ENCODE data around the gene CIPC.
A peak's percentile ranks its signal among the peaks of the same experiment; 100 is the strongest.

Gene CIPC

DNA sequence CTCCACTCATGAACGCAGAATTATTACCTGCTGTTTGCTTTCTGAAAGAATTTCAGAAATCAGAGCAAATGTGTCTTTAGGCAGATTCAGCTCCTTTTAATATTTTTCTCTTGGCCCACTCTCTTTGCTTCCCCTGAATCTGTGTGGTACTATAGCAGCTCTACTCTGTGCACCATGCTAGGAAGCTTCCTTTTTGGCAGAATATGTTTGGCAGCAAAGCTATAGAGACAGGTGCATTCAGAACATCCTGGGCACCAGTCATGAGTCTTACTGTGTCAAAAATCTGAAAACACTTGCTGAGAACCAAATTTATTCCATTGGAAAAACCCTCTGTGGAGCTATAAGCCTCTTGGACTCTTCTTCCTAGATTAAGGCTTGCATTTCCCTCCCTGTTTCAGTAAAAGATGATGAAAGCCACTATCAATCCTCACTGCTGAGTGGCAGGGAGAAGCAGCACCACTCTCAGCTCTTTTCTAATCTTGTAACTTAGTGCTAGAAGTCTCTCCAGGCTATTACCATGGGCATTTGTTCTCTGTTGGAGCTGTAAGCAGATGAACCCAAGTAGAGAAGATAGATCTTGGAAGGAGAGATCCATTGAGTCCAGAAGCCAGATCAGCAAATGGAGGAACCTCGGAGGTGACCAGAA, 18.2 kb downstream of the CIPC start:
- Histone ChIP-seq H3K9me2 (replicated peaks; ENCODE audit: low read depth, low read length) (no peaks in the 10 kb centered on the region), H3K9ac (ENCODE audit: low read depth, low read length, poor library complexity, severe bottlenecking) (no peak overlapping the region), H3K4me2 (ENCODE audit: low read depth, low read length, poor library complexity, severe bottlenecking) (no peak overlapping the region), H3K79me2 (ENCODE audit: insufficient read depth, low read length) (no peaks in the 10 kb centered on the region), H3K36me3 (ENCODE audit: insufficient read depth, low read length) (peaks cover 20% of the 10 kb centered on the region; the same call in 1 of the 2 replicates), H3K9me3 (ENCODE audit: insufficient read depth, low read depth, low read length) (no peaks in the 10 kb centered on the region), H3K4me3 (ENCODE audit: low read length, poor library complexity, severe bottlenecking) (no peak overlapping the region), H4K20me1 (ENCODE audit: insufficient read depth, low read length, poor library complexity, severe bottlenecking) (no peaks in the 10 kb centered on the region), H2AFZ (ENCODE audit: low read length) (no peak overlapping the region), H3F3A (ENCODE audit: low read depth) (no peaks in the 10 kb centered on the region), H3K27me3 (ENCODE audit: insufficient read depth, low read length, poor library complexity, severe bottlenecking) (no peaks in the 10 kb centered on the region), H3K4me1 (ENCODE audit: insufficient read depth, low read length, poor library complexity, severe bottlenecking) (peaks cover 2% of the 10 kb centered on the region)
- TF ChIP-seq, protein P1, sequence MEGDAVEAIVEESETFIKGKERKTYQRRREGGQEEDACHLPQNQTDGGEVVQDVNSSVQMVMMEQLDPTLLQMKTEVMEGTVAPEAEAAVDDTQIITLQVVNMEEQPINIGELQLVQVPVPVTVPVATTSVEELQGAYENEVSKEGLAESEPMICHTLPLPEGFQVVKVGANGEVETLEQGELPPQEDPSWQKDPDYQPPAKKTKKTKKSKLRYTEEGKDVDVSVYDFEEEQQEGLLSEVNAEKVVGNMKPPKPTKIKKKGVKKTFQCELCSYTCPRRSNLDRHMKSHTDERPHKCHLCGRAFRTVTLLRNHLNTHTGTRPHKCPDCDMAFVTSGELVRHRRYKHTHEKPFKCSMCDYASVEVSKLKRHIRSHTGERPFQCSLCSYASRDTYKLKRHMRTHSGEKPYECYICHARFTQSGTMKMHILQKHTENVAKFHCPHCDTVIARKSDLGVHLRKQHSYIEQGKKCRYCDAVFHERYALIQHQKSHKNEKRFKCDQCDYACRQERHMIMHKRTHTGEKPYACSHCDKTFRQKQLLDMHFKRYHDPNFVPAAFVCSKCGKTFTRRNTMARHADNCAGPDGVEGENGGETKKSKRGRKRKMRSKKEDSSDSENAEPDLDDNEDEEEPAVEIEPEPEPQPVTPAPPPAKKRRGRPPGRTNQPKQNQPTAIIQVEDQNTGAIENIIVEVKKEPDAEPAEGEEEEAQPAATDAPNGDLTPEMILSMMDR (conservative IDR thresholded peaks at IDR 0.05; ENCODE audit: low read length) = no peak
- no peak for TF ChIP-seq EZH2phosphoT487 (IDR thresholded peaks at IDR 0.05; ENCODE audit: borderline replicate concordance)

DNA sequence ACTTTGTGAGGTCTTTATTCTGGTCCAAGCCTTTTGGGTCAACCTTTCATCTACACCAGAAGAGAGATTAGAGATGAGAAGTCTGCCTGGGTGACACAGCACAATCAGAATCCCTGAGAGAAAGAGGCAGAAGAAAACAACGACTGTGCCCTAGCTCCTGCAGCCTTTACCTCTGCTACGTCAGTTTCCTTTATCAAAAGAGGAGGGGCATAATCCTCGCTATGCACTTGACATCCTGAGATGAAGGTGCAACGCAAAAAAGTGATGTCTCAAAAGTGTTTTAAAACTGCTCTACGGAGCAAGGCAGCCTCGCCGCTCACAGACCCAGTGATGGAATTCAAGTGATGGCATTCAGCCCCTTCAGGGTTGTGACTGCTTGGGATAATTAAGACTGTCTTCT, 21.8 kb downstream of the CIPC start:
- no peak for TF ChIP-seq EZH2phosphoT487 (IDR thresholded peaks at IDR 0.05; ENCODE audit: borderline replicate concordance)
- TF ChIP-seq, protein P1 (conservative IDR thresholded peaks at IDR 0.05; ENCODE audit: low read length) = no peak

DNA sequence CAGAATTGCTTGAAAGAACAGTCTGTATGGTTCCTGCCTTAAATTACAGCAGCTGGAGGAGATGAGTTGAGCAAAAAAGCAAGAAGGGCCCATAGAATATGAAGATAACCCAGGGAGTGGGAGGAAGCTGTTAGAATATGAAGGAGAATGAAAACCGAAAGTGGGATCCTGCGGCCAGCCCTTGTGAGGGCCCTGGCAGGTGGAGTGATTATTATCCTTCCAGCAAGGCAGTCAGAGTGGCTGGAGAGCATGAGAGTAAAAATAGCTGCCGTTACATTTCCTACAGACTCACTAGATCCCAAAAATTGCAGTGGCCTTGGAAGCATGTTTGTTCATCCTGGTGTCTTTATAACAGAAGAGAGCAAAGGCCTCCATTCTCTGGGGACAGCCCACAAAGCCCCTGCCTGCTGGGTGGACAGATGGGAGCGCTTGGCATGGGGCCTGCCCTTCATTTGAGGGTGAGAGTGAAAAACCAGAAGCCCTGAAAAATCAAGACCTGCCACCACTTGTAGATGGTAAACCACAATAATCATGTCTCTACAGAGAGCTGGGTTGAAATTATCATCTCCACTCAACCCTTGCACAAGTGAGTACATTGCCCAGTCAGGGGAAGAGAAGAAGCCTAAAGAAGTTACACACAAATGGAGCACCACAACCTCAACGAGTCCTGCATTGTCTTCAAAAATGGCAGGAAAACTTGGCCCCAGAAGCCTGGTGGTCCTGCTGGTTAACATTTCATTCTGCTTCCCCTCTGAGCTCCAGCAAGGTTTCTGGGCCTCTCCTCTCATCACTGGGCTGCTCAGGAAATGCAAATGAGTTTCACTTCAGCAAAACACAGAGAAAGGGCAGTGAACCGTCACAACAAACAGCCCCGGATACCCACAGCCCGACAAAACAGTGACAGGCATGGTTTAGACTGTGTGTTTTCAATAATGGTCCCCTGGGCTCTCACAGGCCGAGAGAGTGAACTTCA, 23.0 kb downstream of the CIPC start:
- Histone ChIP-seq H3K9me2 (replicated peaks; ENCODE audit: low read depth, low read length) (no peaks in the 10 kb centered on the region), H3K4me1 (ENCODE audit: insufficient read depth, low read length, poor library complexity, severe bottlenecking) (peaks cover 3% of the 10 kb centered on the region), H3F3A (ENCODE audit: low read depth) (no peaks in the 10 kb centered on the region), H3K79me2 (ENCODE audit: insufficient read depth, low read length) (no peaks in the 10 kb centered on the region), H3K9ac (ENCODE audit: low read depth, low read length, poor library complexity, severe bottlenecking) (no peak overlapping the region), H3K4me3 (ENCODE audit: low read length, poor library complexity, severe bottlenecking) (no peak overlapping the region), H3K9me3 (ENCODE audit: insufficient read depth, low read depth, low read length) (no peaks in the 10 kb centered on the region), H3K36me3 (ENCODE audit: insufficient read depth, low read length) (no peaks in the 10 kb centered on the region), H3K27me3 (ENCODE audit: insufficient read depth, low read length, poor library complexity, severe bottlenecking) (no peaks in the 10 kb centered on the region), H4K20me1 (ENCODE audit: insufficient read depth, low read length, poor library complexity, severe bottlenecking) (no peaks in the 10 kb centered on the region), H3K4me2 (ENCODE audit: low read depth, low read length, poor library complexity, severe bottlenecking) (peak overlapping the region; percentile 35), H2AFZ (ENCODE audit: low read length) (no peak overlapping the region)
- TF ChIP-seq, protein P1 (conservative IDR thresholded peaks at IDR 0.05; ENCODE audit: low read length) = no peak
- no peak for TF ChIP-seq EZH2phosphoT487 (IDR thresholded peaks at IDR 0.05; ENCODE audit: borderline replicate concordance)

More for the DNA sequence above, 21.8 kb downstream of the CIPC start:
- H2AFZ ChIP-seq (ENCODE audit: low read length) = no peak overlapping the region
- no peaks in the 10 kb centered on the region for H4K20me1 ChIP-seq (ENCODE audit: insufficient read depth, low read length, poor library complexity, severe bottlenecking)
- peaks cover 3% of the 10 kb centered on the region for H3K4me1 ChIP-seq (ENCODE audit: insufficient read depth, low read length, poor library complexity, severe bottlenecking)
- H3K79me2 ChIP-seq (ENCODE audit: insufficient read depth, low read length) = no peaks in the 10 kb centered on the region
- H3K9ac ChIP-seq (ENCODE audit: low read depth, low read length, poor library complexity, severe bottlenecking) = no peak overlapping the region
- H3K4me2 ChIP-seq (ENCODE audit: low read depth, low read length, poor library complexity, severe bottlenecking) = no peak overlapping the region
- no peaks in the 10 kb centered on the region for H3K36me3 ChIP-seq (ENCODE audit: insufficient read depth, low read length)
- no peaks in the 10 kb centered on the region for H3K27me3 ChIP-seq (ENCODE audit: insufficient read depth, low read length, poor library complexity, severe bottlenecking)
- H3K9me2 ChIP-seq (replicated peaks; ENCODE audit: low read depth, low read length) = no peaks in the 10 kb centered on the region
- H3K4me3 ChIP-seq (ENCODE audit: low read length, poor library complexity, severe bottlenecking) = no peak overlapping the region
- no peaks in the 10 kb centered on the region for H3F3A ChIP-seq (ENCODE audit: low read depth)
- no peaks in the 10 kb centered on the region for H3K9me3 ChIP-seq (ENCODE audit: insufficient read depth, low read depth, low read length)

Data from Loucy (cell line).